ENCODE data around the gene CREB3L1.

CREB3L1 gene

DNA sequence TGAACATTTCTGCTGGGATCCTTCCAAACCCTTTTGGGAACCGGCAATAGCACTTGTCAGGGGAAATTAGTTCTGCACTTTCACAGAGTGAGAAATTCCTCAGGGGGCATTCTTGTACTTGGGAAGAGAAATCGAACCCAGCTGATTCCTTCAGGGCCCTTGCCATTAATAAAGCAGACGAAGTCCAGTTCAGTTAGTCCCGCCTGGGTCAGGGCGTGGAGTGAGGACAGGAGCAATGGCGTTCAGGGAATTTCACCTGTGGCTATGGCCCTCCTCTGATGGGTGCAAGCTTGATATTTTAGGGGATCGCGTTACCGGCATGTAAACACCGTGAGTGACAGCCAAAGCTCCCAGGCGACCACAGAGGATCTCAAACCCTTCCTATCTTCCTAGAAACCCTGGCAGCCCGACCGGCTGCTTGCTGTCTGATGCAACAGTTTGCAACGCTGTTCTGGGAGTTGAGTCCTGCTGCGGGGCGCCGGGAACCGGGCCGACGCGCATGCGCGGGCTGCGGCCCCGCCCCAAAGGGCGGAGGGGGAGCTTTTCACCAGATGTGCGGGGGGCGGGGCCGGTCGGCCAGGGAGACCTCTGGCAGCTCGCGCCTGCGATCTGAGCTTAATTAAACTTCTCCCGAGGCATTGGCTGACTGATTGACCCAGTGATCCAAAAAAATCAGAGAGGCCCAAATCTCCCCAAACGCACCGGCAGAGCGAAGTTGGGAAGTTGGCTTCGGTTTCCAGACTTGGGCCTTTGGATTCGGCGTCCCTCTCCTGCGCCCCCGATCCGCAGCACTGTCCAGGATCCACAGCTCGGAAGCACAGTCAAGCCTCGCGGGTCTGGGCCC is 34.3 kb upstream of the CREB3L1 start:
- TF ChIP-seq, protein P1, sequence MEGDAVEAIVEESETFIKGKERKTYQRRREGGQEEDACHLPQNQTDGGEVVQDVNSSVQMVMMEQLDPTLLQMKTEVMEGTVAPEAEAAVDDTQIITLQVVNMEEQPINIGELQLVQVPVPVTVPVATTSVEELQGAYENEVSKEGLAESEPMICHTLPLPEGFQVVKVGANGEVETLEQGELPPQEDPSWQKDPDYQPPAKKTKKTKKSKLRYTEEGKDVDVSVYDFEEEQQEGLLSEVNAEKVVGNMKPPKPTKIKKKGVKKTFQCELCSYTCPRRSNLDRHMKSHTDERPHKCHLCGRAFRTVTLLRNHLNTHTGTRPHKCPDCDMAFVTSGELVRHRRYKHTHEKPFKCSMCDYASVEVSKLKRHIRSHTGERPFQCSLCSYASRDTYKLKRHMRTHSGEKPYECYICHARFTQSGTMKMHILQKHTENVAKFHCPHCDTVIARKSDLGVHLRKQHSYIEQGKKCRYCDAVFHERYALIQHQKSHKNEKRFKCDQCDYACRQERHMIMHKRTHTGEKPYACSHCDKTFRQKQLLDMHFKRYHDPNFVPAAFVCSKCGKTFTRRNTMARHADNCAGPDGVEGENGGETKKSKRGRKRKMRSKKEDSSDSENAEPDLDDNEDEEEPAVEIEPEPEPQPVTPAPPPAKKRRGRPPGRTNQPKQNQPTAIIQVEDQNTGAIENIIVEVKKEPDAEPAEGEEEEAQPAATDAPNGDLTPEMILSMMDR (IDR thresholded peaks at IDR 0.05), result no peak
- TF ChIP-seq ZFX (IDR thresholded peaks at IDR 0.05; ENCODE audit: borderline replicate concordance), result no peak
- H3K27ac ChIP-seq, result peak overlapping the region; percentile 91

DNA sequence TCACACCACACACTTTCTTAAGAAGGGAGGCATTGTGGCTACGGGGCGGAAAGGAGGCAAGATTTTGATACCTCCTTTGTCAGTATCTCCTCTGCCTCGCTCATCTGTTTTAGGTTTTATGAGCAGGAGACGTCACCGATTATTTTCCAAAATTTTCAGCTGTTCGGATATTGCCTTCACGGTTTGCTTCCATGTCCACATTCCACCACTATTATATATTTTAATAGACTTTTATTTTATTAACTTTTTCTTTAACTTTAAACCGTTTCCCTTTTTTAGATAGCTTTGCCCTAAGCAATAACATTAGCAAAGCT is 33.7 kb upstream of the CREB3L1 start:
- H3K27ac ChIP-seq, result peak overlapping the region; percentile 91
- TF ChIP-seq ZFX (IDR thresholded peaks at IDR 0.05; ENCODE audit: borderline replicate concordance), result no peak
- TF ChIP-seq, protein P1 (IDR thresholded peaks at IDR 0.05), result no peak

DNA sequence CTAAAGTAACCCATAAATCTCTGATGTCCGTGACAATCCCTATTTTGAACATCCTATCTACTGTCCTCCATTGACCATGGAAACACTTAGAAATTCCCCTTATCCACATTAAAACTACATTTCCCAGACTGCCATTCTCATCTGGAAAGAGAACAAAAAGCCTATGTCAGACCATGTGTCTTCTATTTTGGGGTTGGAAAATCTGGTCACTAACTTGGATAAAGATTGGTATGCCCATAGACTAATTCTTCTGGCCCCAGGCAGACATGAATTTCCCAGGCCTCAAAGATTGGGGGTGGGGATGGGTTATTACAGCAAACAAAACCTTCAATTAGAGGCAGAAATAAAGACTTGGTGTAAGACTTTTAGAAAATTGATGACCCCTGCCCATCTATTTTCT is 30.9 kb upstream of the CREB3L1 start:
- H3K27ac ChIP-seq, result no peak overlapping the region
- TF ChIP-seq, protein P1 (IDR thresholded peaks at IDR 0.05), result no peak
- no peak for TF ChIP-seq ZFX (IDR thresholded peaks at IDR 0.05; ENCODE audit: borderline replicate concordance)

DNA sequence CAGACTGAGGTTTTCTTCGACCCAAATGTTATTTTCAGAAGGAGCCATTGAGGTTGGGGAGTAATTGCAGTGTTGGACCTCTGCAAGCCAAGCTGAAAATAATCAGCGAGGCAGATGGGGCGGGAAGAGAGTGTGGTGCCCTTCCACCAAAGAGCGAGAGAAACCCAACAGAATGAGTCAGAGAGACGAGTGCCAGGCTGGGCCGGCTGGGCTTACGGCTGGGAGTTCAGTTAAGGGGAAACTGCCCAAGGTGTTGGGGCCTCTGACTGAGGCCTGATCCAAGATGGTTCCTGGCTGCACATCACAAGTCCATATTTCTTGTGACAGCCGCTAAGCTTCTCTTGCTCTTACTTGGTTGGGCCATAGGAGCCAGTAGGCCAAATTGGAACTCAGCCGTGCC is 30.4 kb upstream of the CREB3L1 start:
- TF ChIP-seq, protein P1 (IDR thresholded peaks at IDR 0.05), result no peak
- TF ChIP-seq ZFX (IDR thresholded peaks at IDR 0.05; ENCODE audit: borderline replicate concordance), result no peak
- no peak overlapping the region for H3K27ac ChIP-seq

DNA sequence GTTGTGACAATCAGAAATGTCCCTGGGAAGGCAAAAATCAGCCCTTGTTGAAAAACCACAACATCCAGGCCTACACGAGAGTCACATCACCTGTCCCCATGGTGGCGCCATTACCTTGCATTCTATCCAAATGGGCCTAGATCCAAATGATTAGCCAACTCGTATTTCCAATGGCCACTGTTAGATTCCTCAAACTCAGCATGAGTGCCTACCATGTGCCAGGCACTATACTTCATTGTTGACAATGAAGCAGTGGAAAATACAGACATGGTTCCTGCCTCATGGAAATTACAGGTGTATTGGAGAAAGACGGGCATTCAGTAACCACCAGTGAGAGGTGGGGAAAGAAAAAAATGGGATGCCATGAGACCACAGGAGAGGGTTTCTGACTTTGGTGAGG is 29.8 kb upstream of the CREB3L1 start:
- H3K27ac ChIP-seq, result no peak overlapping the region
- TF ChIP-seq, protein P1 (IDR thresholded peaks at IDR 0.05), result peak; percentile 85
- no peak for TF ChIP-seq ZFX (IDR thresholded peaks at IDR 0.05; ENCODE audit: borderline replicate concordance)

DNA sequence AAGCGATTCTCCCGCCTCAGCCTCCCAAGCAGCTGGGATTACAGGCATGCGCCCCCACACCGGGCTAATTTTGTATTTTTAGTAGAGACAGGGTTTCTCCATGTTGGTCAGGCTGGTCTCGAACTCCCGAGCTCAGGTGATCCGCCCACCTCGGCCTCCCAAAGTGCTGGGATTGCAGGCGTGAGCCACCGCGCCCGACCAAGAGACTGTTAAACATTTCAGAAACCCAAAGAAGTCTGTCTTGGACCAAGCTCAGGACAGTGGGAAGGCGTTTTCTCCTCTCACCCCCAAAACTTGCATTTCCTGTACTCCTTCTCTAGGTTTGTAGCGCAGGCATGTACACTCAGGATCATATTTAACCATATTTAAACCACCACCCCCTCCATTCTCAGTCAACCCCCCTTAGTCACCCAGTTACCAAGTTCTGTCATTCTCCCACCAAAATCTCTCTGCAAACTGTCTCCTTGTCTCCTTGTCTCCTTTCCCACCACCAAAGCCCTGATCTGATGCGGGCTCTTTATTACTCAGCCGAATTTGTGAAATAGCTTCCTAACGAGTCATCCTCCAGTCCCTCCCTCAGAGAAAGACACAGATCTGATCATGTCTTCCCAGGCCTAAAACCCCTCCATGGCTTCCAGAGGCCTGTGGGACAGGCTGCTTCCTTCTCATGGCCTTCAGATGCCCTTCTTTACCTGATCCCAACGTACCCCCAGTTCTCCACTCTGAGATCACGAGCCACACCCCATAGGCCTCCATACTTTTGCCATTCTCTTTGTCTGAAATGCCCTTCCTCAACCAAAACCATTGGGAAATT is 29.0 kb upstream of the CREB3L1 start:
- no peak overlapping the region for H3K27ac ChIP-seq

More for the DNA sequence above, 29.0 kb upstream of the CREB3L1 start:
- TF ChIP-seq, protein P1 (IDR thresholded peaks at IDR 0.05), result no peak
- TF ChIP-seq ZFX (IDR thresholded peaks at IDR 0.05; ENCODE audit: borderline replicate concordance), result no peak

Data from 22Rv1 (cell line).